Fibroblast of lung (primary cell): Measurements from ENCODE around the gene HTD2. TPM values are rescaled to one million over a fixed set of nuclear protein-coding genes. Genes with fewer than 3 reads are reported as not detected.
A peak's percentile ranks its signal among the peaks of the same experiment; 100 is the strongest.

Experiments used
- DNase-seq, 2 donors: peaks; one replicate each; pipeline versions ENCODE4 v3.0.0 to v3.0.0-alpha.2; 2010; ENCODE audit warnings: low read depth in 2 of 2
- H2AFZ ChIP-seq: 2 replicates; pipeline ENCODE4 v1.5.1; 2012; ENCODE audit warnings: low read length, control low read depth, inconsistent platforms
- H3K27ac ChIP-seq: 2 replicates; pipeline ENCODE4 v1.5.1; 2011; ENCODE audit warnings: low read length, control low read depth; ENCODE audit not compliant: insufficient read depth
- H3K27me3 ChIP-seq: 2 replicates; pipeline ENCODE4 v1.5.1; 2011; ENCODE audit warnings: mild to moderate bottlenecking, low read length; ENCODE audit not compliant: control insufficient read depth, insufficient read depth
- H3K36me3 ChIP-seq: 2 replicates; pipeline ENCODE4 v1.5.1; 2011; ENCODE audit warnings: low read length; ENCODE audit not compliant: control insufficient read depth, insufficient read depth
- H3K4me1 ChIP-seq: 2 replicates; pipeline ENCODE4 v1.5.1; 2011; ENCODE audit warnings: low read length; ENCODE audit not compliant: control insufficient read depth, insufficient read depth; ENCODE audit errors: extremely low read depth
- H3K4me2 ChIP-seq: 2 replicates; pipeline ENCODE4 v1.5.1; 2011; ENCODE audit warnings: low read length, control low read depth; ENCODE audit not compliant: insufficient read depth; ENCODE audit errors: extremely low read depth
- H3K4me3 ChIP-seq, 4 experiments: fragments of 200-600 bp in 1 of 4; sonication (generic) in 1 of 4; replicated peaks in 1 of 4; 2 replicates each; pipeline ENCODE4 v1.5.1; 2011 to 2016; ENCODE audit warnings: low read length in 4 of 4, low read depth in 3 of 4, mild to moderate bottlenecking in 3 of 4, control low read depth in 2 of 4, inconsistent platforms in 1 of 4, mixed read lengths in 1 of 4; ENCODE audit not compliant: insufficient read depth in 1 of 4; ENCODE audit errors: control extremely low read depth in 1 of 4
- H3K79me2 ChIP-seq: 2 replicates; pipeline ENCODE4 v1.5.1; 2012; ENCODE audit warnings: mild to moderate bottlenecking, low read length, inconsistent platforms; ENCODE audit not compliant: control insufficient read depth, insufficient read depth
- H3K9ac ChIP-seq: 2 replicates; pipeline ENCODE4 v1.5.1; 2011; ENCODE audit warnings: mild to moderate bottlenecking, low read length, control low read depth; ENCODE audit not compliant: insufficient read depth
- H3K9me3 ChIP-seq: 2 replicates; pipeline ENCODE4 v1.5.1; 2012; ENCODE audit warnings: low read depth, low read length; ENCODE audit not compliant: control insufficient read depth, insufficient read depth
- H4K20me1 ChIP-seq: 2 replicates; pipeline ENCODE4 v1.5.1; 2011; ENCODE audit warnings: low read length; ENCODE audit not compliant: control insufficient read depth, insufficient read depth; ENCODE audit errors: extremely low read depth
- EZH2 ChIP-seq: IDR thresholded peaks from 2 replicates; pipeline ENCODE4 v1.5.1; 2012; ENCODE audit warnings: low read length, control low read depth, mild to moderate bottlenecking; ENCODE audit errors: missing control alignments
- polyA plus RNA-seq, 2 donors: library from polyadenylated mRNA; depleted of rRNA in 1 of 2; stranded (reverse) in 1 of 2; unstranded in 1 of 2; fragments of >200 nt; gene quantifications; 2 replicates each; pipeline ENCODE4 v1.2.1, GENCODE V29; 2011 to 2012; ENCODE audit warnings: missing spikeins in 1 of 2
- total RNA-seq: library from RNA; depleted of rRNA; stranded (reverse); fragments of >200 nt; gene quantifications from 2 replicates; pipeline ENCODE4 v1.2.1, GENCODE V29; 2014
- TF ChIP-seq, protein P1 (sequence below), 2 donors: IDR thresholded peaks in 1 of 2; conservative IDR thresholded peaks in 1 of 2; 1 replicate in 1 of 2; 2 replicates in 1 of 2; pipeline ENCODE4 v1.5.1; 2011 to 2012; ENCODE audit warnings: low read length in 2 of 2, control low read depth in 1 of 2, inconsistent platforms in 1 of 2, low read depth in 1 of 2, mild to moderate bottlenecking in 1 of 2

The HTD2 gene
- total and polyA plus RNA-seq, 2 donors (not counting 1 experiment from before 2014, with no cell fraction given) = 8.6 to 8.9 TPM

DNA sequence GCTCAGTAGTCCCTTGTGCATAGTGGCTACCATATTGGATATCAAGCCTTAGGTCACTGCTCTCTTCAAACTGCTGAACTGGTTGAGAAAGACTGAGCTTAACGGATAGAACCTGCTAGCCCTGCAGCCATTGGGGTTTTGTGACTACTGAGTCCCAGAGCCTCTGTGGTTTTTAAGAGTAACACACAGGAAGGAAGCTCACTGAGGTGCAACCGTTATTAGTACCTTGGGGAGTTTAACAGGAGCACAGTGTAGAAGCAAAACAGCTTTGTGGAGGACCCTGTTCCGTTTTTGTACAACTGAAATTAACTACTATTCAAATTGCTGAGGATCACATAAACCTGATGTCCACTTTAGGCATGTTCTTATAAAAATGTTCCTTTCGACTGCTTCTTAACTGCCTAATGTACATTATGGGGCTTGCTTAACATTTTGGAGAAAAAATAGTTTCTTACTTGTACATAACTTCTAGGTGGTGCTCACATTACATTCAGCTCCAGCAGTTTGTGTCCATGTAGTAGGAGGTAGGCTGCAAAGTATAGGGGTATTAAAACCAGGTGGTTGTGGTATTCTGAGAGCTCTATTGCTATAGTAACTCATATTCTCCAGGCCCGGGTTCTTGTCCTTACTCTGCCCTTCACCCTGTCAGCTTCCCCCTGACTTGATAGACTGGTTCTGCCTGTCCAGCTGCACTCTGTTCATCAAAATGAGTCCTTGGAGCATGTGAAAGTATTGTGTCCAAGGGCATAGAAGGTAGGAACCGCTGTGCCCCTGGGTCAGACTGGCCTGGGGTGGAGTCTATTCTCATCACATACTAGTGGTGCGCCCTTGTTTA lies 43.7 kb downstream of the HTD2 start:
- peaks cover 4% of the 10 kb centered on the region for H3K4me1 ChIP-seq
- no peak overlapping the region for H3K9ac ChIP-seq
- H3K79me2 ChIP-seq = peaks cover 7% of the 10 kb centered on the region
- H3K9me3 ChIP-seq = no peaks in the 10 kb centered on the region
- H4K20me1 ChIP-seq = no peaks in the 10 kb centered on the region
- no peak for DNase-seq
- H3K27me3 ChIP-seq = no peaks in the 10 kb centered on the region
- H3K4me2 ChIP-seq = no peak overlapping the region
- no peak overlapping the region for H3K27ac ChIP-seq
- no peak overlapping the region for H2AFZ ChIP-seq
- no peak for TF ChIP-seq EZH2
- TF ChIP-seq, protein P1, sequence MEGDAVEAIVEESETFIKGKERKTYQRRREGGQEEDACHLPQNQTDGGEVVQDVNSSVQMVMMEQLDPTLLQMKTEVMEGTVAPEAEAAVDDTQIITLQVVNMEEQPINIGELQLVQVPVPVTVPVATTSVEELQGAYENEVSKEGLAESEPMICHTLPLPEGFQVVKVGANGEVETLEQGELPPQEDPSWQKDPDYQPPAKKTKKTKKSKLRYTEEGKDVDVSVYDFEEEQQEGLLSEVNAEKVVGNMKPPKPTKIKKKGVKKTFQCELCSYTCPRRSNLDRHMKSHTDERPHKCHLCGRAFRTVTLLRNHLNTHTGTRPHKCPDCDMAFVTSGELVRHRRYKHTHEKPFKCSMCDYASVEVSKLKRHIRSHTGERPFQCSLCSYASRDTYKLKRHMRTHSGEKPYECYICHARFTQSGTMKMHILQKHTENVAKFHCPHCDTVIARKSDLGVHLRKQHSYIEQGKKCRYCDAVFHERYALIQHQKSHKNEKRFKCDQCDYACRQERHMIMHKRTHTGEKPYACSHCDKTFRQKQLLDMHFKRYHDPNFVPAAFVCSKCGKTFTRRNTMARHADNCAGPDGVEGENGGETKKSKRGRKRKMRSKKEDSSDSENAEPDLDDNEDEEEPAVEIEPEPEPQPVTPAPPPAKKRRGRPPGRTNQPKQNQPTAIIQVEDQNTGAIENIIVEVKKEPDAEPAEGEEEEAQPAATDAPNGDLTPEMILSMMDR (conservative IDR thresholded peaks at IDR 0.05 in 1 of 2, IDR thresholded peaks at IDR 0.05 in 1 of 2; ENCODE audit: low read depth in 1 of 2, low read length in 2 of 2) = no peak
- H3K36me3 ChIP-seq = no peaks in the 10 kb centered on the region
- no peak overlapping the region for H3K4me3 ChIP-seq

DNA sequence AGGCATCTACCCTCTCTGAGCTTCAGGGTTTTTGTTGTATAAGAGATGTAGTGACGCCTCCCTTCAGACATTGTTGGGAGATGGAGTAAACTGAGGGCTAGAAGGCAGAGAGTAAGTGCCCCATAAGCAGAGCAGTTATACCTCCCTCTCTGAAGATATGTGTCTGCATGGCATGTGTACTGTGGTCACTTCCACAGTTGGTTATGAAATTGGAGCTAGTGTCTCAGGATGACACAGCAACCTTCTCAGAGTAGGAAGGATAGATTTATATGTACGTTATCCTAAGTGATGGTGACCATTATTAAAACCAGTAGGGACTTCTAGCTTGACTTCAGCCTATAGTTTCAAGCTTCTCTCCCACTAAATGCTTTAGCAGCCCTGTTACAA lies 44.3 kb downstream of the HTD2 start:
- peaks cover 4% of the 10 kb centered on the region for H3K4me1 ChIP-seq
- H3K4me2 ChIP-seq = no peak overlapping the region
- no peak overlapping the region for H2AFZ ChIP-seq
- H4K20me1 ChIP-seq = no peaks in the 10 kb centered on the region
- H3K9me3 ChIP-seq = no peaks in the 10 kb centered on the region
- H3K36me3 ChIP-seq = no peaks in the 10 kb centered on the region
- H3K79me2 ChIP-seq = peaks cover 7% of the 10 kb centered on the region
- TF ChIP-seq, protein P1 (conservative IDR thresholded peaks at IDR 0.05 in 1 of 2, IDR thresholded peaks at IDR 0.05 in 1 of 2; ENCODE audit: low read depth in 1 of 2, low read length in 2 of 2) = no peak
- no peak for TF ChIP-seq EZH2
- no peak overlapping the region for H3K4me3 ChIP-seq
- H3K27me3 ChIP-seq = no peaks in the 10 kb centered on the region
- DNase-seq = peak; percentile 45 to 51
- no peak overlapping the region for H3K27ac ChIP-seq
- no peak overlapping the region for H3K9ac ChIP-seq

DNA sequence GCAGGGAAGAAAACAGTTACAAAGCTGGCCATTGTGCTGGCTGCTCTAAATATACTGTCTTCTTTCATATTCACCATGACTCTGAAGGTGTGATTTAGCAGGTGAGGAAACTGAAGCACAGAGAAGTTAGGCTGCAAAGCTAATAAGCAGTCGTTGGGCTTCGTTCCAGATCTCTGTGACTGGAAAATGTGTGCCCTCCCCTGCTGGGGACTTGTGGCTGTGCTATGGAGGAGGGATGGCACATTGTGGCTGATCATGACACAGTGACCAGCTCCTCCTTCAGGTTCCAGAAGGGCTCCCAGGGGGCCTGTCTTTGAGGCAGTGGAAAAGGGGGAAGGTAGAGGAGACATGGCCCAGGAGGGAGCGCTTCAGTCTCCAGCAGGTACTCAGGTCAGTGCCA lies 45.6 kb downstream of the HTD2 start:
- no peak overlapping the region for H3K27ac ChIP-seq
- H3K79me2 ChIP-seq = peaks cover 7% of the 10 kb centered on the region

More for the DNA sequence above, 45.6 kb downstream of the HTD2 start:
- Histone ChIP-seq H3K9me3 (no peaks in the 10 kb centered on the region), H3K4me3 (no peak overlapping the region), H4K20me1 (no peaks in the 10 kb centered on the region), H3K27me3 (no peaks in the 10 kb centered on the region), H3K4me2 (no peak overlapping the region), H2AFZ (no peak overlapping the region), H3K4me1 (peaks cover 4% of the 10 kb centered on the region), H3K9ac (no peak overlapping the region), H3K36me3 (no peaks in the 10 kb centered on the region)
- no peak for TF ChIP-seq EZH2
- TF ChIP-seq, protein P1 (conservative IDR thresholded peaks at IDR 0.05 in 1 of 2, IDR thresholded peaks at IDR 0.05 in 1 of 2; ENCODE audit: low read depth in 1 of 2, low read length in 2 of 2) = no peak
- no peak for DNase-seq
